ENCODE data around the gene RNF220. TPM values are rescaled to one million over a fixed set of nuclear protein-coding genes. Genes with fewer than 3 reads are reported as not detected.

Gene RNF220
- total RNA-seq, 1 experiment from 2014 or later: 68.7 TPM

DNA sequence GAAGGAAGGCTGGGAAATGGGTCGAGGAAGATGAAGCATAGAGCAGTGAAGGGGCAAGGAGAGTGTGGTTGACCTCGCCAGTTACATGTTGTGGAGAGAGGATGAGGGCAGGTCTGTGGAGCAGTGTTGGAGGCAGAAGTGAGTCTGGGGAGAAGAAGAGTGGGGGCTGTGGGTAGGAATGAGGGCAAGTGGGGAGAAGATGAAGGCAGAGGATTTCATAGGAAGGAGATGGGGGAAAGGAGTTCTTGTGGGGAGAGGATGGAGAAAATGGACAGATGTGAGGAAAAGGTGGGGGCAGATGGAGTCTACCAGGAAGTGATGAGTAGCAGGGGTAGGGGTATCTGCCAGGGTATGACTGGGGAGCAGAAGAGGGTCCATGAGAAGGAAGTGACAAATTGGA, 273.1 kb downstream of the RNF220 start:
- H3K9me3 Mint-ChIP-seq (ENCODE audit: low read depth, unreplicated experiment): no peaks in the 10 kb centered on the region
- no peak overlapping the region for H3K27ac Mint-ChIP-seq (ENCODE audit: unreplicated experiment)
- H3K36me3 Mint-ChIP-seq (ENCODE audit: insufficient read depth, unreplicated experiment): peaks cover 22% of the 10 kb centered on the region
- no peak for DNase-seq
- H3K4me3 Mint-ChIP-seq (ENCODE audit: low read depth, unreplicated experiment): no peak overlapping the region
- BruUV-seq (replicated peaks): no TSS peak
- TF ChIP-seq, protein P1, sequence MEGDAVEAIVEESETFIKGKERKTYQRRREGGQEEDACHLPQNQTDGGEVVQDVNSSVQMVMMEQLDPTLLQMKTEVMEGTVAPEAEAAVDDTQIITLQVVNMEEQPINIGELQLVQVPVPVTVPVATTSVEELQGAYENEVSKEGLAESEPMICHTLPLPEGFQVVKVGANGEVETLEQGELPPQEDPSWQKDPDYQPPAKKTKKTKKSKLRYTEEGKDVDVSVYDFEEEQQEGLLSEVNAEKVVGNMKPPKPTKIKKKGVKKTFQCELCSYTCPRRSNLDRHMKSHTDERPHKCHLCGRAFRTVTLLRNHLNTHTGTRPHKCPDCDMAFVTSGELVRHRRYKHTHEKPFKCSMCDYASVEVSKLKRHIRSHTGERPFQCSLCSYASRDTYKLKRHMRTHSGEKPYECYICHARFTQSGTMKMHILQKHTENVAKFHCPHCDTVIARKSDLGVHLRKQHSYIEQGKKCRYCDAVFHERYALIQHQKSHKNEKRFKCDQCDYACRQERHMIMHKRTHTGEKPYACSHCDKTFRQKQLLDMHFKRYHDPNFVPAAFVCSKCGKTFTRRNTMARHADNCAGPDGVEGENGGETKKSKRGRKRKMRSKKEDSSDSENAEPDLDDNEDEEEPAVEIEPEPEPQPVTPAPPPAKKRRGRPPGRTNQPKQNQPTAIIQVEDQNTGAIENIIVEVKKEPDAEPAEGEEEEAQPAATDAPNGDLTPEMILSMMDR (IDR thresholded peaks at IDR 0.05; ENCODE audit: unreplicated experiment): no peak
- intact Hi-C loops (cut with micrococcal nuclease; ENCODE audit: unreplicated experiment): no loop called here
- CTCF ChIA-PET: no interaction called here
- no peaks in the 10 kb centered on the region for H3K27me3 Mint-ChIP-seq (ENCODE audit: unreplicated experiment)
- H3K4me1 Mint-ChIP-seq (ENCODE audit: low read depth, unreplicated experiment): peaks cover 16% of the 10 kb centered on the region

- peaks cover 20% of the 10 kb centered on the region for H3K36me3 Mint-ChIP-seq (ENCODE audit: insufficient read depth, unreplicated experiment)
- no TSS peak for BruUV-seq (replicated peaks)
- no peak overlapping the region for H3K4me3 Mint-ChIP-seq (ENCODE audit: low read depth, unreplicated experiment)
- CTCF ChIA-PET: no interaction called here
- H3K27me3 Mint-ChIP-seq (ENCODE audit: unreplicated experiment): no peaks in the 10 kb centered on the region
- no peak overlapping the region for H3K27ac Mint-ChIP-seq (ENCODE audit: unreplicated experiment)
- peaks cover 16% of the 10 kb centered on the region for H3K4me1 Mint-ChIP-seq (ENCODE audit: low read depth, unreplicated experiment)
- intact Hi-C loops (cut with micrococcal nuclease; ENCODE audit: unreplicated experiment): no loop called here
- H3K9me3 Mint-ChIP-seq (ENCODE audit: low read depth, unreplicated experiment): no peaks in the 10 kb centered on the region
- TF ChIP-seq, protein P1 (IDR thresholded peaks at IDR 0.05; ENCODE audit: unreplicated experiment): no peak
- DNase-seq: no peak
Observed at GRCh38 chr1:44678626-44679025, 273.6 kb downstream of the RNF220 start.

GRCh38 chr1:44679468-44679867, 274.4 kb downstream of the RNF220 start:
- Mint-ChIP-seq H3K9me3 (ENCODE audit: low read depth, unreplicated experiment) (no peaks in the 10 kb centered on the region), H3K27ac (ENCODE audit: unreplicated experiment) (no peak overlapping the region), H3K4me3 (ENCODE audit: low read depth, unreplicated experiment) (no peak overlapping the region), H3K27me3 (ENCODE audit: unreplicated experiment) (no peaks in the 10 kb centered on the region), H3K4me1 (ENCODE audit: low read depth, unreplicated experiment) (peaks cover 16% of the 10 kb centered on the region), H3K36me3 (ENCODE audit: insufficient read depth, unreplicated experiment) (peaks cover 12% of the 10 kb centered on the region)
- CTCF ChIA-PET: no interaction called here
- no TSS peak for BruUV-seq (replicated peaks)
- TF ChIP-seq, protein P1 (IDR thresholded peaks at IDR 0.05; ENCODE audit: unreplicated experiment): no peak
- DNase-seq: no peak
- intact Hi-C loops (cut with micrococcal nuclease; ENCODE audit: unreplicated experiment): no loop called here

DNA sequence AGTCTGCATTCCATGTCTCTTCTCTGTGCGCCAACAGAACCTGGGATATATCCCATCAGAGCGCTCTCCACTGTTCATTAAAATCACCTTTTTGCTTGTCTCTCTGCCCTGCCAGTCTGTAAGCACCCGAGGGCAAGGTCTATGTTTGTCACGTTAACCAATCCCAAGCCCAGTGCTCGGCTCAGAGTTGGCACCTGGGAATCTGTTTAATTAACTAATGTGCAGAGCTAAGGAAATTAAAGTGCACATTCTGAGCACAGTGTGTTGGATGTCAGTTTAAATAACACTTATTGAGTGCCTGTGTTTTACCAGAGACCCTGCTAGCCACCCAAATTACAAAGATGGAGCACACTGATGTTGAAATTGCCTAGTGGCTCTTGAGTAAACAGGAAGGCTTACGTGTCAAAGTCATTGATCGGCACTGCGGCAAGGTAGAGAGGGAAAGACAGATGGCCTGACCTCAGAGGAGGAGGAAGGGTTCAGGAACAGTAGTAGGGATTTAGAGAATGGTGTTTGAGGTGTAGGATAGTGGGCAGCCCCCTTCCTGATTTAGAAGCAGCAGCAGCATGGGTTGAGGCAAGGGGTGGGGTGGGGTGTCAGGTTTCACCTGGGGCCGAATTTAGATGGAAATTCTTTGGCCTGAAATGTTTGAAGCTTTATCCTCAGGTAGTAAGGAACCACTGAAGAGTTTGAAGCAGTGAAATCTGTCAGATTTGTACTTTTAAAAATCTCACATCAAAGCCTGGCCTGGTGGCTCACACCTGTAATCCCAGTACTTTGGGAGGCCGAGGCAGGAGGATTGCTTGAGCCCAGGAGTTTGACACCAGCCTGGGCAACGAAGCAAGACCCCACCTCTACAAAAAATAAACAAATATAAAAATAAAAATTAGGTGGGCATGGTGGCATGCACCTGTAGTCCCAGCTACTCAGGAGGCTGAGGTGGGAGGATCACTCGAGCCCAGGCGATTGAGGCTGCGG, 277.1 kb downstream of the RNF220 start:
- DNase-seq: peak; percentile 52
- CTCF ChIA-PET: interaction anchor here (1.1 kb wide), 1 partner anchor 8 kb away, joined by 3 read pairs; the partner anchor contains the start of genes ARMH1 and TMEM53
- BruUV-seq (replicated peaks): no TSS peak
- peak overlapping the region; percentile 74 for H3K27ac Mint-ChIP-seq (ENCODE audit: unreplicated experiment)
- peak overlapping the region; percentile 7 for H3K4me3 Mint-ChIP-seq (ENCODE audit: low read depth, unreplicated experiment)
- peaks cover 5% of the 10 kb centered on the region for H3K36me3 Mint-ChIP-seq (ENCODE audit: insufficient read depth, unreplicated experiment)
- TF ChIP-seq, protein P1 (IDR thresholded peaks at IDR 0.05; ENCODE audit: unreplicated experiment): no peak
- intact Hi-C loops (cut with micrococcal nuclease; ENCODE audit: unreplicated experiment): no loop called here
- no peaks in the 10 kb centered on the region for H3K27me3 Mint-ChIP-seq (ENCODE audit: unreplicated experiment)
- no peaks in the 10 kb centered on the region for H3K9me3 Mint-ChIP-seq (ENCODE audit: low read depth, unreplicated experiment)
- H3K4me1 Mint-ChIP-seq (ENCODE audit: low read depth, unreplicated experiment): peaks cover 16% of the 10 kb centered on the region
